ENCODE results near the gene PTPRN2.

The PTPRN2 gene

GRCh38 chr7:157813741-157814661 lies 773.6 kb downstream of the PTPRN2 start:
- DNase-seq (ENCODE audit: low read depth): no peak

- no peak for DNase-seq (ENCODE audit: low read depth)
These were observed 774.6 kb downstream of the PTPRN2 start for GRCh38 chr7:157813053-157813452.

GRCh38 chr7:157811946-157812345 lies 775.7 kb downstream of the PTPRN2 start:
- no peak for DNase-seq (ENCODE audit: low read depth)

- DNase-seq (ENCODE audit: low read depth): no peak
These were observed 777.5 kb downstream of the PTPRN2 start for GRCh38 chr7:157809863-157810851.

GRCh38 chr7:157809154-157809862 lies 778.3 kb downstream of the PTPRN2 start:
- no peak for DNase-seq (ENCODE audit: low read depth)

- DNase-seq (ENCODE audit: low read depth): no peak
These were observed 779.6 kb downstream of the PTPRN2 start for GRCh38 chr7:157808042-157808441.

- DNase-seq (ENCODE audit: low read depth): no peak
These were observed 780.1 kb downstream of the PTPRN2 start for GRCh38 chr7:157807510-157807909.

GRCh38 chr7:157806711-157807110 lies 780.9 kb downstream of the PTPRN2 start:
- no peak for DNase-seq (ENCODE audit: low read depth)

- DNase-seq (ENCODE audit: low read depth): no peak
These were observed 781.9 kb downstream of the PTPRN2 start for GRCh38 chr7:157805713-157806112.

GRCh38 chr7:157803906-157804305 lies 783.7 kb downstream of the PTPRN2 start:
- DNase-seq (ENCODE audit: low read depth): no peak

- DNase-seq (ENCODE audit: low read depth): no peak
These were observed 785.5 kb downstream of the PTPRN2 start for GRCh38 chr7:157801971-157802675.

GRCh38 chr7:157801113-157801512 lies 786.5 kb downstream of the PTPRN2 start:
- DNase-seq (ENCODE audit: low read depth): no peak

- DNase-seq (ENCODE audit: low read depth): no peak
These were observed 787.3 kb downstream of the PTPRN2 start for GRCh38 chr7:157800281-157800680.

- no peak for DNase-seq (ENCODE audit: low read depth)
These were observed 788.4 kb downstream of the PTPRN2 start for GRCh38 chr7:157799076-157799685.

GRCh38 chr7:157797361-157797760 lies 790.3 kb downstream of the PTPRN2 start:
- DNase-seq (ENCODE audit: low read depth): no peak

GRCh38 chr7:157796846-157797245 lies 790.8 kb downstream of the PTPRN2 start:
- DNase-seq (ENCODE audit: low read depth): no peak

GRCh38 chr7:157795643-157796042 lies 792.0 kb downstream of the PTPRN2 start:
- DNase-seq (ENCODE audit: low read depth): no peak

GRCh38 chr7:157795199-157795598 lies 792.4 kb downstream of the PTPRN2 start:
- DNase-seq (ENCODE audit: low read depth): no peak

- DNase-seq (ENCODE audit: low read depth): no peak
These were observed 792.9 kb downstream of the PTPRN2 start for GRCh38 chr7:157794746-157795065.

- no peak for DNase-seq (ENCODE audit: low read depth)
These were observed 793.5 kb downstream of the PTPRN2 start for GRCh38 chr7:157793973-157794745.

GRCh38 chr7:157793087-157793353 lies 794.6 kb downstream of the PTPRN2 start:
- DNase-seq (ENCODE audit: low read depth): no peak

Measured in stimulated activated CD8-positive, alpha-beta memory T cell treated with anti-CD3 and anti-CD28 coated beads, Interleukin-15, amount 100 ng/mL, for 24 hours (primary cell).